Dermis microvascular lymphatic vessel endothelial cell (primary cell): ENCODE results near the gene GNLY. TPM values are rescaled to one million over a fixed set of nuclear protein-coding genes. Genes with fewer than 3 reads are reported as not detected.
A peak's percentile ranks its signal among the peaks of the same experiment; 100 is the strongest.

ENCODE experiments used
- DNase-seq, 2 donors: peaks; one replicate each; pipeline versions ENCODE4 v3.0.0 to v3.0.0-alpha.2; 2010; ENCODE audit warnings: low read depth in 2 of 2
- total RNA-seq: library from RNA; depleted of rRNA; stranded (reverse); fragments of >200 nt; gene quantifications from 2 replicates; pipeline ENCODE4 v1.2.1, GENCODE V29; 2014

Gene GNLY
- total RNA-seq, 1 donor from 2014 or later: not detected

GRCh38 chr2:85681776-85682175 is 12.4 kb upstream of the GNLY start:
- DNase-seq: no peak

GRCh38 chr2:85682378-85682777 is 11.8 kb upstream of the GNLY start:
- no peak for DNase-seq

DNA sequence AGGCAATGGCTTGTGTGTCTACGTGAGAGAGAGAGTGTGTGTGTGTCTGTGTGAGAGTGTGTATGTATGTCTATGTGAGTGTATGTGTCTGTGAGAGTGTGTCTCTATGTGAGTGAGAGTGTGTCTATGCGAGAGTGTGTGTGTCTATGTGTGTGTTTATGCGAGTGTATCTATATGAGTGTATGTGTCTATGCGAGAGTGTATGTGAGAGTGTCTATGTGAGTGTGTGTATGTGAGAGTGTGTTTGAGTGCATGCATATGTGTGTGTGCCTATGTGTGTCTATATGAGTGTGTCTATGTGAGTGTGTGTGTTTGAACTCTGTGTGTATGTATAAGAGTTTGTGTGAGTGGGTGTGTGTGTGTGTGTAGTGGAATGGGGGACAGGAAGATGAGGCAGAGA is 9.8 kb upstream of the GNLY start:
- no peak for DNase-seq

GRCh38 chr2:85684806-85685205 is 9.4 kb upstream of the GNLY start:
- no peak for DNase-seq

- DNase-seq: no peak
These were observed 3.2 kb upstream of the GNLY start for GRCh38 chr2:85690932-85691331.

DNA sequence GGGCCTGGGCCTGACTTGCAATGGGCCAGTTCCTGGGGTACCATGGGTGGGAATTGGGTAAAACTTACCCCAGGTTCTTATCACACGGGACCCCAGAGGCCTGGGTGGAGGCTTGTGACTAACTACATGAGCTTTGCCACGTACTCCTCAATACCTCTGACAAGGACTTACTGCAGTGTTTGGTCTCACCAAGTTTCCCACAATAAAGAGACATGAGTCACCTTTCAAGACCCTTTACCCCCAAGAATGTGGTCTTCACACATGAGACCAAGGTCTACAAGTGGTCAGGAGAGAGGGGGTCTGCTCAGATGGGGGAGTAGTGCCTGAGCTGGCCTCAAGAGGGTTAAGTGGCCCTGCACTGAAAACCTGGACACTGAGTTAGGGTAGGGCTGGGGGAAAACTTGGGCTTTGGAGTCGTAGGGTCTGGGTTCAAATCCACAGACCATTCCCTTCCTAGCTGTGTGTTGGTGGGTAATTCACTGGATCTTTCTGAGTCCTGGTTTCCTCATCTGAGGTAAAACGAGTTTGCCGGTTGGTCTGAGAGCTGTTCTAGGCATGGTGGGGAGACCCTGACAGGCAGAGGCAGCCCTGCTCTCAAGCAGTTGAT is 2.0 kb upstream of the GNLY start:
- DNase-seq: no peak

DNA sequence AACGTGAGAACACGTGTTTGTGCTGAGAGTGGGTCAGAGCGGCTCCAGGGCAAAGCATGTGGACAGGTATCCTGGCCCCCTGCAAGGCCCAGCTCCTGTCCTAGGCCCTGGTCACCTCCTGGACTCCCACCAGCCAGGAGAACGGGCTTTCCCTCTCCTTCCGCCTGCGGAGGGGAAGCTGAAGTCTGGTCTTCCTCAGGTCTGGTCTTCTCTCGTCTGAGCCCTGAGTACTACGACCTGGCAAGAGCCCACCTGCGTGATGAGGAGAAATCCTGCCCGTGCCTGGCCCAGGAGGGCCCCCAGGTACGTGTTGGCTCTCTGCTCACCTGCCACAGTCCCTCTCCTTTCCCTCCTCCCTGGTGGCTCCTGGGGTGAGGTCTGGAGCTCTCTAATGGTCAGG is 963 bp downstream of the GNLY start:
- no peak for DNase-seq

DNA sequence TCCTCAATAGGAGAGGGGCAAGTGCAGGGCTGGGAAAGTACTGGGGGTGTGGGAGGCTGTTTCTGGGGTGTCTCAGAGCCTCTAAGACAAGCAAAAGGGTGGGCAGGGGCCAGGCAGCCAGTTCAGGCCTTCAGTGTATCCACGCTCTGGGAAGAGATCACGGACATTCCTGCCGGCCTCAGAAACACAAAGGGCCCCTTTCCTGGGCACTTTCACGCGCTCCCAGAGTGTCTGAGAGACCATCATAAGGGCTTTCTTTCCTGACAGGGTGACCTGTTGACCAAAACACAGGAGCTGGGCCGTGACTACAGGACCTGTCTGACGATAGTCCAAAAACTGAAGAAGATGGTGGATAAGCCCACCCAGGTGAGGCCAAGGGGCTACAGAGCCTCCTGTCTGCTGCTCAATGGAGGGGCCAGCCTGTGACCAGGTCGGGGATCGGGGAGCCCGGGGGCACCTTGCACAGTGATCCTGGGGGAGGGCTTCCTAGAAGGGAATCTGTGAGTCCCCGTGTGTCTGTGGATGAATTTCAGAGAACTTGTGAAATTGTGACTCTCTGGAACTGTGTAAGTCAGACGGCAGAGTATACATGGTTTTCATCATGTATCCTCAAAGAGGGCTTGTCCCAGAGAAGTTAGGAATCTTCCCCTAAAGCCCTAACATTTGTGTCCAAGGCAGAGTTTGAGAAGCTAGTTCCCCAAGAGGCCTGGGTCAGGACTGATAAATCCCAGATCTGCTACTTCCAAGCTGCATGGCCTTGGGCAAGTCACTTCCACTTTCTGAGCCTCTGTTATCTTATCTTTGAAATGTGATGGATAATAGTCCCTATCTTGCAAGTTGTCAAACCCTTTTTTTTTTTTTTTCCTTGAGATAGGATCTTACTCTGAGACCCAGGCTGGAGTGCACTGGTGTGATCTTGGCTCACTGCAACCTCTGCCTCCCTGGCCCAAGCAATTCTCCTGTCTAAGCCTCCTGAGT is 1.8 kb downstream of the GNLY start:
- no peak for DNase-seq

GRCh38 chr2:85697096-85697495 is 2.9 kb downstream of the GNLY start:
- no peak for DNase-seq

GRCh38 chr2:85697716-85698115 is 3.6 kb downstream of the GNLY start:
- no peak for DNase-seq

GRCh38 chr2:85698184-85698879 is 4.2 kb downstream of the GNLY start:
- no peak for DNase-seq

- no peak for DNase-seq
These were observed 4.7 kb downstream of the GNLY start for GRCh38 chr2:85698880-85699254.

- no peak for DNase-seq
These were observed 5.2 kb downstream of the GNLY start for GRCh38 chr2:85699325-85699724.

DNA sequence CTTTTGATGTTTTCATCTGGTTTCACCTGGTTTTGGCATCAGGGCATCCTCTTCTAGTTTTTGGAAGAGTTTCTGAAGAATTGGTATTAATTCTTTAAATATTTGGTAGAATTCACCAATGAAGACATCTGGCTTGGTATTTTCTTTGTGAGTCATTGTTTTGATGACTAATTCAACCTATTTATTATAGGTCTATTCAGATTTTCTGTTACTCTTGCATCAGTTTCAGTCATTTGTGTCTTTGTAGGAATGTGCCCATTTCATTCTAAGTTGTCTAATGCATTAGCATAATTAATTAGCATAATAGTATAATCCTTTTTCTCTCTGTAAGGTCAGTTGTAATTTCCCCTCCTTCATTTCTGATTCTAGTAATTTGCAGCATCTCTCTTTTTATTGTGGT is 8.0 kb downstream of the GNLY start:
- peak in 1 of 2 donors; percentile 55 for DNase-seq

- DNase-seq: no peak
These were observed 8.6 kb downstream of the GNLY start for GRCh38 chr2:85702800-85703199.

DNA sequence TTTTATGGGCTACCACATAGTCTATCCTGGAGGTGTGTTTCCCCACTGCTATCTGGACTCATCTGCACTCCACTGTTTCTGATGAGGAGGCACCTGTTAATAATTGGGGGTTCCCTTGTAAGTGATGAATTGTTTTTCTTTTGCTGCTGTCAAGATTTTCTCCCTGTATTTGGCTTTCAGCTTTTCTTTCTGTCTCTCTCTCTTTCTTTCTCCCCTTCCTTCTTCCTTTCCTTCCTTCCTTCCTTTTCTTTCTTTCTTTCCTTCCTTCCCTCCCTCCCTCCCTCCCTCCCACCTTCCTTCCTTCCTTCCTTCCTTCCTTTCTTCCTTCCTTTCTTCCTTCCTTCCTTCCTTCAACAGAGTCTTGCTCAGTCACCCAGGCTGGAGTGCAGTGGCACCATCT is 9.2 kb downstream of the GNLY start:
- DNase-seq: no peak

DNA sequence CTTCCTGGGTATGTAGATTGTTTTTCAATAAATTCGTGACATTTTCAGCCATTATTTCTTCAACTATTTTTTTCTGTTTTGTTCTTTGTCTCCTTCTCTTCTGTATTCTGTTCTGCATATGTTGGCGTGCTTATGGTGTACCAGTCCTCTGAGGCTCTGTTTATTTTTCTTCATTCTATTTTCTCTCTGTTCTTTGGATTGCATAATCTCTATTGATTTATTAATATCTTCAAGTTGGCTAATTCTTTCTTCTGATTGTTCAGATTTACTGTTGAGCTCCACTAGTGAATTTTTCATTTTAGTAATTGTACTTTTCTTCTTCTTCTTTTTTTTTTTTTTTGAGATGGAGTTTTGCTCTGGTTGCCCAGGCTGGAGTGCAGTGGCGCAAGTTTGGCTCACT is 9.9 kb downstream of the GNLY start:
- DNase-seq: no peak

GRCh38 chr2:85704800-85705679 is 10.9 kb downstream of the GNLY start:
- no peak for DNase-seq

GRCh38 chr2:85705680-85706039 is 11.5 kb downstream of the GNLY start:
- DNase-seq: peak; percentile 31 to 42

DNA sequence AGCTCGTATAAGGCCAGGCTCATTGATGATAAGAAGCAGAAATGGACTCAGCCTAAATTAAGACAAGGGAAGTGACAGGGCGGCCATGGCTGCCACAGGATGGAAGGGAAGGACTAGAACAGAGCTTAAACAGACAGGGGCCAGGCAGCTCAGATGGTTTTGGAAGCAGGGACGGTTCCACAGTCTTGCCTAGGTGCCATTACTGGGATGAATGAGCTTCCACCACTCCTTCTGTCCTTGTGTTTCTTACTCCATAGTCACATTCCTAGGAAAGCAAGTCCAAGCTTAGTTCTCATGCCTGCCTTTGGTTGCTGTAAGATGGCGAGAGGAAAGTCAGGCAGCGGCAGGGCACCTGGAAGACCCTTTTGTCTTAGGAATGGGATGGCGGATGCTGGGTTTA is 11.9 kb downstream of the GNLY start:
- DNase-seq: no peak

DNA sequence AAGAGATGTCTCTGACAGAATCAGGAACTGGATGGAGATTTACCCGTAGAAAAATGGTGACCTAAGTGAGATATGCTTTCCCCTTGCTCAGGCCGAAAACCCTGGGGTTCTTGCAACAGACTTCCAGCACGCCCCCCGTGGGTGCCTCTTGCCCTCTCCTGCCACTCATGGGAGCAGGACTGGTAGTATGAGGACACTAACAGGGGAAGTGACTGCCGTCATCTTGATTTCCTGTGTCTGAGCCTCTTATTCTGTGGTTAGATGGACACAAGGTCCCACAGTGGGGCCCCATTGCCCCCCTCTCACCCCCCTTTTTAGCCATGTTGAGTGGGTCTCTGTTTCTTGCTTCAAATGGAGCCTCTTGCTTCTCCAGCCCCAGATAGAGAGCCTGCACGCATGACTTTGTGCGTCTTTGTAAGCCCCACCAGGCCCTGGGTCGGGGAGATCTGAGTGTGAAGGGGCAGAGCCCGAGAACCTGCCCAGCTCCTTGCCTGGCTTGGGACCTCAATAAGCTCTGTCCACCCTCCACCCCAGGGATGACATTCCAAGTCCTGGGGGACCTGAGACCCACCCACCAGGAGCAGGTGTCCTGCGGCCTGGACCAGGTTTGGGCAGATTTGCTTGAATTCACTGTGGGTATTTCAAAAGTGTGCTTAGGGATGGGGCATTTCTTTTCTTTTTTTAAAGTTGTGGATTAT is 12.6 kb downstream of the GNLY start:
- no peak for DNase-seq
